Measurements from ENCODE around the gene ZNF444.

- TF ChIP-seq GATA2 (IDR thresholded peaks at IDR 0.05; ENCODE audit: low read depth, low read length), result no peak
- no peak for TF ChIP-seq GATA3 (IDR thresholded peaks at IDR 0.05; ENCODE audit: low read depth, low read length)
These were observed 18.7 kb downstream of the ZNF444 start for GRCh38 chr19:56159622-56160271.

All from SH-SY5Y (cell line).